ENCODE measurements around the gene GDPD5. TPM values are rescaled to one million over a fixed set of nuclear protein-coding genes. Genes with fewer than 3 reads are reported as not detected.
A peak's percentile ranks its signal among the peaks of the same experiment; 100 is the strongest.

GDPD5 gene
- total RNA-seq, 2 experiments from 2014 or later: 107 to 109 TPM

DNA sequence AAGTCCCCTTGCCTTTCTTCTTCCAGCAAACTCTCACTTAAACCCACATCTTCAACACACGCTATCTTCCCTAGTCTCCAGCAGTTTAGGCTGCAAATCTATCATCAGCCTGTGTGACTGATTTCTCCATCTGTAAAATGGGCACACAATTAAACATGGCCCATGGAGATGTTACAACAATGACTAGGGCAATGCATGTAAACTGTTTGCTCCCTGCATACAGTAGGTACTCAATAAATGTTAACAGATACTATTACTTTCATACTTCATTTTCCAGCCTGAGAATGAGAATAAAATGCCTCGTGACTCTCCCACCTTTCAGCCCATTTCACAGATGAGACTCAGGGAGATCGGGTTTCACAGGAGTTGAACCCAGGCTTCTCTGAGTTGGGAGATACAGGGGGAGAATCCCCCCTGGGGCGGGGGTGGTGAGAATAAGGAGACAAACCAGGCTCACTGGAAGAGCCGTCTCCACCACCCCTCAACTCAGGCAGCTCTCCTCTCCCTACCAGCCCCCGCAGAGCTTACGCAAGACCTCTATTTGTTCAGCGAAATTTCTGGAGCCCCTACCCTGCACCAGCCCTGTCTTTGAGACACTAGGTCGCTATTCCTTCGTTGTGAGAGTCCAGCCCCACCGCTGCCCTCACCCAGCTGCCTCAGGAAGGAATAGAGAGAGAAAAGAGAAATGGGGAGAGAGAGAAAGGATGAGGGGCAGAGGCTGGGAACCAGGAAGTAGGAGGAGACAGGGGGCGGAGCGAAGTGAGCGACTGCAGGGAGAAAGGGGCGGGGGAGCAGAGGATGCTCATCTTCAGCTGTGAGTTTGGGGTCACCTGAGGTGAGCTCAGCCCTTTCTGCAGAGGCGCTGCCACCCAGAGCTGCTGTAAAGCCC lies 50.6 kb downstream of the GDPD5 start:
- peak; percentile 84 for DNase-seq
- CTCF ChIA-PET: interaction anchor here (1.2 to 1.9 kb wide), 4 partner anchors 10 to 56 kb away, joined by 4 to 7 read pairs (median 6); partner anchors contain the start of gene GDPD5
- Mint-ChIP-seq H3K4me3 (peak overlapping the region; percentile 11), H3K4me1 (peaks cover 23% of the 10 kb centered on the region), H3K27ac (peak overlapping the region; percentile 75), H3K9me3 (no peaks in the 10 kb centered on the region), H3K27me3 (no peaks in the 10 kb centered on the region), H3K36me3 (ENCODE audit: low read depth) (peaks cover 12% of the 10 kb centered on the region)
- POLR2A ChIA-PET: interaction anchor here (0.8 to 1.7 kb wide), 2 partner anchors 43 to 49 kb away, joined by 4 to 8 read pairs; no protein-coding TSS in a partner anchor

DNA sequence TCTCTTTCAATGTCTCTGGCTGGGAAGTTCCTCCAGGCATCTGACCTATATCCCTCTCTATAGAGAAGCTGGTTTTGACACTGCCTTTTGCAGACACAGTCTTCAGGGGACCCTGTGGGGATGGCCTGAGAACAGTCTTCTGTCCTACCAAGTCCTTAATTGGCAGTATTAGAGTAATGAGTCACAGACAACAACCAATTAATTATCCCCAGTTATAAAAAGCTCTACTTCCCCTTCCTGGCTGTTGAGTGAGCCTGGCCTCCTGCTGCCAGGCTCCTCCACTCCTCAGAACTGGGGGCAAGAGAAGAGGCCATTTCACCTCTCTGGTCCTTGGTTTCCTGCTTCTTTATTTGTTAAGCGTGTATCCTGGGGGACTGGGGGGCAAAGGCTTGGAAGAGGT lies 51.5 kb downstream of the GDPD5 start:
- H3K36me3 Mint-ChIP-seq (ENCODE audit: low read depth): peaks cover 15% of the 10 kb centered on the region
- ChIA-PET POLR2A (interaction anchor here (0.7 kb wide), 1 partner anchor 51 kb away, joined by 3 read pairs; the partner anchor contains the start of gene GDPD5), CTCF (no interaction called here)
- H3K27me3 Mint-ChIP-seq: no peaks in the 10 kb centered on the region
- H3K9me3 Mint-ChIP-seq: no peaks in the 10 kb centered on the region
- DNase-seq: no peak
- H3K4me1 Mint-ChIP-seq: peaks cover 23% of the 10 kb centered on the region
- peak overlapping the region; percentile 29 for H3K27ac Mint-ChIP-seq
- no peak overlapping the region for H3K4me3 Mint-ChIP-seq

GRCh38 chr11:75473684-75474083 lies 52.1 kb downstream of the GDPD5 start:
- DNase-seq: no peak
- no peak overlapping the region for H3K27ac Mint-ChIP-seq
- H3K4me1 Mint-ChIP-seq: peaks cover 23% of the 10 kb centered on the region
- no peaks in the 10 kb centered on the region for H3K9me3 Mint-ChIP-seq
- POLR2A ChIA-PET: interaction anchor here (0.7 kb wide), 1 partner anchor 52 kb away, joined by 3 read pairs; the partner anchor contains the start of gene GDPD5
- H3K36me3 Mint-ChIP-seq (ENCODE audit: low read depth): peaks cover 15% of the 10 kb centered on the region
- H3K4me3 Mint-ChIP-seq: no peak overlapping the region
- CTCF ChIA-PET: no interaction called here
- no peaks in the 10 kb centered on the region for H3K27me3 Mint-ChIP-seq

- Mint-ChIP-seq H3K36me3 (ENCODE audit: low read depth) (peaks cover 15% of the 10 kb centered on the region), H3K9me3 (no peaks in the 10 kb centered on the region), H3K27ac (no peak overlapping the region), H3K4me3 (no peak overlapping the region), H3K4me1 (peaks cover 19% of the 10 kb centered on the region), H3K27me3 (no peaks in the 10 kb centered on the region)
- CTCF ChIA-PET: interaction anchor here (1.3 kb wide), 1 partner anchor 27 kb away, joined by 4 read pairs; no protein-coding TSS in a partner anchor
- DNase-seq: no peak
- POLR2A ChIA-PET: no interaction called here
Measured at GRCh38 chr11:75472081-75472732, 53.5 kb downstream of the GDPD5 start.

- Mint-ChIP-seq H3K9me3 (no peaks in the 10 kb centered on the region), H3K27ac (no peak overlapping the region), H3K4me3 (no peak overlapping the region), H3K4me1 (peaks cover 18% of the 10 kb centered on the region), H3K36me3 (ENCODE audit: low read depth) (peaks cover 13% of the 10 kb centered on the region), H3K27me3 (no peaks in the 10 kb centered on the region)
- CTCF ChIA-PET: interaction anchor here (1.3 kb wide), 1 partner anchor 27 kb away, joined by 4 read pairs; no protein-coding TSS in a partner anchor
- DNase-seq: no peak
- POLR2A ChIA-PET: no interaction called here
Measured at GRCh38 chr11:75471176-75471973, 54.4 kb downstream of the GDPD5 start.

DNA sequence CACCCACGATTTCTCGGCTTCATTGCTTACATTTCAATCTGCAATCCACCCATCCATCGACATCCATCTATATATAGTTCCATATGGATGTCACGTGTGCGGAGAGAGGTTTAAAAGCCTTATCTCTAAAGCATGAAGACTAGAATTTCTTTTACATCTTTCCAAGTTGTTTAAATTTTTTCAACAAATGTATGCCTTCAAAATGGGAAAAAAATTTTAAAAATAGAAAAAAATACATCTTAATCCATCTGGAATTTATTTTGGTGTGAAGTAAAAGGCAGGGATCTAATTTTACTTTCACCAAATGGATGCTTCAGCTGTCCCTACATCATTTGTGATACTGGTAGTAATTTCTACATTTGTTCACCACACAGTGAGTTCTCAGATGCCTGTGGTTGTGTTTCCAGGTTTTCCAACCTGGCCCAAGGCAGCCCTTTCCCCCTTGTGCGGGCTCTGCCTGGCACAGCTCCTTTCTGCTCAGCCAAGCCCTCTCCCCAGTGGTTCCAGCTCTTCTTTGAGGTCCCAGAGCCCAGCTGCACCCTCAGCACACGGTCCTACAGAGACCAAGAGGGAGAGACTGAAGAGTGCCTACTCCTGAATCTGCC lies 55.2 kb downstream of the GDPD5 start:
- H3K27me3 Mint-ChIP-seq: no peaks in the 10 kb centered on the region
- H3K27ac Mint-ChIP-seq: no peak overlapping the region
- POLR2A ChIA-PET: no interaction called here
- CTCF ChIA-PET: no interaction called here
- peaks cover 10% of the 10 kb centered on the region for H3K4me1 Mint-ChIP-seq
- no peak for DNase-seq
- H3K9me3 Mint-ChIP-seq: no peaks in the 10 kb centered on the region
- H3K4me3 Mint-ChIP-seq: no peak overlapping the region
- peaks cover 13% of the 10 kb centered on the region for H3K36me3 Mint-ChIP-seq (ENCODE audit: low read depth)

GRCh38 chr11:75469785-75470405 lies 55.8 kb downstream of the GDPD5 start:
- H3K4me3 Mint-ChIP-seq: no peak overlapping the region
- peaks cover 3% of the 10 kb centered on the region for H3K4me1 Mint-ChIP-seq
- no peak for DNase-seq
- H3K36me3 Mint-ChIP-seq (ENCODE audit: low read depth): peaks cover 13% of the 10 kb centered on the region
- no peak overlapping the region for H3K27ac Mint-ChIP-seq
- ChIA-PET POLR2A (no interaction called here), CTCF (no interaction called here)
- H3K27me3 Mint-ChIP-seq: no peaks in the 10 kb centered on the region
- no peaks in the 10 kb centered on the region for H3K9me3 Mint-ChIP-seq

DNA sequence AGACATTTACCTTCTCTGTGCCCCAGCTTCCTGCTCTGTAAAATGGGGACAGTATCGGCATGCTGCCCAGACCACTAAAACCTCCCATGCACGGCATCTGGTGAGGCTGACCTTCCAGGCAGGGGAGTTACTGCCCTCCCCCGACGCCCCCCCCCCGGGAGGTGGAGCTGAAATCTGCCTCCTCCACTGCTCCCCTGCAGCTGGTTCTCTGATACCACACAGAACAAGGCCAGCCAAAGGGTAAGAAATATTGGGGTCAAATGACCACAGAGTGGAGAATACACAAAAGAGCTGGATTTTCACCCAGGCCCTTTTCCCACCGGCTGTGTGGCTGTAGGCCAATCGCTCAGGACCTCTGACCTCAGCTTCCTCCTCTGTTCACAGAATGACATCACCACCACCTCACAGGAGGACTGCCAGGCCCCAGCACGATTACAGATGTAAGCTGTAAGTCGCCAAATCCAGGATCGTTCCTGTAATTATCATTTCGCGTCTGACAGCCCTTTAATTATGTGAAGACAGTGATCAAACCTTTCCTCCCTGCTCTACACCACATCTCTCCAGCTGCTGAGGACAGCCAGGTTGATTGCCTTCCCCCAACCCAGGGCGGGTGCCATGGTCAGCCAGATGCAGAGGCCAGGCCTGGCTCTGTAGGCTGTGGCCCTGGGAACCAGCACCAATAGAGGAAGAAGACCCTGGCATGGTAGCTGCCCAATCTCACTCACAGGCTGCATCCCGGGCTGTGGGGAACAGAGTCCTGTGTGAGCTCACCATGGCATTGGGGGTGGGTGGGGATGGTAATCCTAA lies 57.0 kb downstream of the GDPD5 start:
- Mint-ChIP-seq H3K27ac (no peak overlapping the region), H3K36me3 (ENCODE audit: low read depth) (peaks cover 9% of the 10 kb centered on the region), H3K27me3 (no peaks in the 10 kb centered on the region), H3K4me3 (no peak overlapping the region), H3K4me1 (no peaks in the 10 kb centered on the region), H3K9me3 (no peaks in the 10 kb centered on the region)
- CTCF ChIA-PET: interaction anchor here (0.6 to 1.3 kb wide), 2 partner anchors 17 to 862 kb away, joined by 3 read pairs; no protein-coding TSS in a partner anchor
- DNase-seq: no peak
- POLR2A ChIA-PET: no interaction called here

- peaks cover 9% of the 10 kb centered on the region for H3K36me3 Mint-ChIP-seq (ENCODE audit: low read depth)
- CTCF ChIA-PET: interaction anchor here (1.3 kb wide), 1 partner anchor 17 kb away, joined by 3 read pairs; no protein-coding TSS in a partner anchor
Measured at GRCh38 chr11:75467881-75468280, 57.9 kb downstream of the GDPD5 start.

DNA sequence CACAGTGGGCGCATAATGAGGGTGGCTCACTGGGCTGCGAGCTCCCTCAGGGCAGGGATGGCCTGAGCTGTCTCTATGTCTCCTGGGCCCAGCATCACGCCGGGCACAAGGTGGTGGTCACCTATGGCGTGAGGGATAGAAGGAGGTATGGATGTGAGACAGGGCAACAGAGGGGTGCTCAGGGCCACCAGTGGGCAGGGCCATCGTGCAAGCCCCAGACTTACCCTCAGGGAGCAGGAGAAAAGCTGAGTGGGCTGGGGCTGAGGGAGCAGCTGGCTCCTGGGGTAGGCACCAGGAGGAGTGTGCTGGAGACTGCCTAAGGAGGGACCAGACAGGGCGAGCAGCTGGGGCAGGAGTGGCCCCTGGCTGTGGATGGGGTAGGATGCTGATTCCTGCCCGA lies 58.4 kb downstream of the GDPD5 start:
- POLR2A ChIA-PET: no interaction called here
- Mint-ChIP-seq H3K27ac (no peak overlapping the region), H3K9me3 (no peaks in the 10 kb centered on the region), H3K27me3 (no peaks in the 10 kb centered on the region), H3K4me3 (no peak overlapping the region), H3K4me1 (no peaks in the 10 kb centered on the region), H3K36me3 (ENCODE audit: low read depth) (peaks cover 3% of the 10 kb centered on the region)
- DNase-seq: no peak
- CTCF ChIA-PET: interaction anchor here (1.1 kb wide), 1 partner anchor 14 kb away, joined by 3 read pairs; no protein-coding TSS in a partner anchor

More at GRCh38 chr11:75467881-75468280, 57.9 kb downstream of the GDPD5 start:
- POLR2A ChIA-PET: no interaction called here
- H3K4me3 Mint-ChIP-seq: no peak overlapping the region
- no peaks in the 10 kb centered on the region for H3K4me1 Mint-ChIP-seq
- no peaks in the 10 kb centered on the region for H3K27me3 Mint-ChIP-seq
- DNase-seq: no peak
- no peak overlapping the region for H3K27ac Mint-ChIP-seq
- no peaks in the 10 kb centered on the region for H3K9me3 Mint-ChIP-seq

- no peaks in the 10 kb centered on the region for H3K9me3 Mint-ChIP-seq
- POLR2A ChIA-PET: no interaction called here
- DNase-seq: no peak
- no peak overlapping the region for H3K4me3 Mint-ChIP-seq
- H3K27ac Mint-ChIP-seq: no peak overlapping the region
- no peaks in the 10 kb centered on the region for H3K27me3 Mint-ChIP-seq
- H3K36me3 Mint-ChIP-seq (ENCODE audit: low read depth): peaks cover 3% of the 10 kb centered on the region
- CTCF ChIA-PET: interaction anchor here (1.1 kb wide), 1 partner anchor 13 kb away, joined by 3 read pairs; no protein-coding TSS in a partner anchor
- H3K4me1 Mint-ChIP-seq: no peaks in the 10 kb centered on the region
Measured at GRCh38 chr11:75465701-75466531, 59.8 kb downstream of the GDPD5 start.

Measured in activated CD4-positive, alpha-beta memory T cell treated with anti-CD3 and anti-CD28 coated beads, Interleukin-2, amount 10 ng/mL, durations not matched to agents 7 days and 5 days (primary cell).